ENCODE measurements around the gene RAPGEF1. TPM values are rescaled to one million over a fixed set of nuclear protein-coding genes. Genes with fewer than 3 reads are reported as not detected.

RAPGEF1 gene
- total and polyA plus RNA-seq, 2 donors (not counting 1 experiment from before 2014, with no cell fraction given), result 33.3 to 42.8 TPM

- H3K79me2 ChIP-seq (ENCODE audit: control insufficient read depth, insufficient read depth, low read length), result no peaks in the 10 kb centered on the region
- no peaks in the 10 kb centered on the region for H3K36me3 ChIP-seq (ENCODE audit: control insufficient read depth, insufficient read depth, low read length)
- H2AFZ ChIP-seq (ENCODE audit: low read length), result no peak overlapping the region
- TF ChIP-seq EZH2 (IDR thresholded peaks at IDR 0.05; ENCODE audit: low read length, missing control alignments) (no peak), CTCF (conservative IDR thresholded peaks at IDR 0.05 in 1 of 2, IDR thresholded peaks at IDR 0.05 in 1 of 2; ENCODE audit: low read depth in 1 of 2, low read length in 2 of 2) (no peak)
- H3K9ac ChIP-seq (ENCODE audit: insufficient read depth, low read length), result no peak overlapping the region
- H4K20me1 ChIP-seq (ENCODE audit: control insufficient read depth, extremely low read depth, insufficient read depth, low read length), result no peaks in the 10 kb centered on the region
- H3K9me3 ChIP-seq (ENCODE audit: control insufficient read depth, insufficient read depth, low read depth, low read length), result no peaks in the 10 kb centered on the region
- no peak overlapping the region for H3K4me3 ChIP-seq (replicated peaks in 1 of 4; ENCODE audit: control extremely low read depth in 1 of 4, insufficient read depth in 1 of 4, low read depth in 3 of 4, low read length in 4 of 4)
- H3K27ac ChIP-seq (ENCODE audit: insufficient read depth, low read length), result no peak overlapping the region
- no peak for DNase-seq (ENCODE audit: low read depth in 2 of 2)
- no peaks in the 10 kb centered on the region for H3K4me1 ChIP-seq (ENCODE audit: control insufficient read depth, extremely low read depth, insufficient read depth, low read length)
- peaks cover 13% of the 10 kb centered on the region for H3K27me3 ChIP-seq (ENCODE audit: control insufficient read depth, insufficient read depth, low read length)
- H3K4me2 ChIP-seq (ENCODE audit: extremely low read depth, insufficient read depth, low read length), result no peak overlapping the region
These were observed 45.0 kb upstream of the RAPGEF1 start for GRCh38 chr9:131784748-131785501.

- H4K20me1 ChIP-seq (ENCODE audit: control insufficient read depth, extremely low read depth, insufficient read depth, low read length), result no peaks in the 10 kb centered on the region
- no peak overlapping the region for H2AFZ ChIP-seq (ENCODE audit: low read length)
- H3K9me3 ChIP-seq (ENCODE audit: control insufficient read depth, insufficient read depth, low read depth, low read length), result no peaks in the 10 kb centered on the region
- no peak overlapping the region for H3K4me3 ChIP-seq (replicated peaks in 1 of 4; ENCODE audit: control extremely low read depth in 1 of 4, insufficient read depth in 1 of 4, low read depth in 3 of 4, low read length in 4 of 4)
- H3K27me3 ChIP-seq (ENCODE audit: control insufficient read depth, insufficient read depth, low read length), result peaks cover 4% of the 10 kb centered on the region
- H3K36me3 ChIP-seq (ENCODE audit: control insufficient read depth, insufficient read depth, low read length), result no peaks in the 10 kb centered on the region
- peak in 1 of 2 donors; percentile 11 for DNase-seq (ENCODE audit: low read depth in 2 of 2)
- H3K27ac ChIP-seq (ENCODE audit: insufficient read depth, low read length), result no peak overlapping the region
- H3K9ac ChIP-seq (ENCODE audit: insufficient read depth, low read length), result no peak overlapping the region
- no peak overlapping the region for H3K4me2 ChIP-seq (ENCODE audit: extremely low read depth, insufficient read depth, low read length)
- H3K79me2 ChIP-seq (ENCODE audit: control insufficient read depth, insufficient read depth, low read length), result no peaks in the 10 kb centered on the region
- TF ChIP-seq CTCF (conservative IDR thresholded peaks at IDR 0.05 in 1 of 2, IDR thresholded peaks at IDR 0.05 in 1 of 2; ENCODE audit: low read depth in 1 of 2, low read length in 2 of 2), result no peak
- TF ChIP-seq EZH2 (IDR thresholded peaks at IDR 0.05; ENCODE audit: low read length, missing control alignments), result no peak
- H3K4me1 ChIP-seq (ENCODE audit: control insufficient read depth, extremely low read depth, insufficient read depth, low read length), result no peaks in the 10 kb centered on the region
These were observed 41.2 kb upstream of the RAPGEF1 start for GRCh38 chr9:131781069-131781468.

GRCh38 chr9:131776473-131776872 is 36.6 kb upstream of the RAPGEF1 start:
- TF ChIP-seq CTCF (conservative IDR thresholded peaks at IDR 0.05 in 1 of 2, IDR thresholded peaks at IDR 0.05 in 1 of 2; ENCODE audit: low read depth in 1 of 2, low read length in 2 of 2) (no peak), EZH2 (IDR thresholded peaks at IDR 0.05; ENCODE audit: low read length, missing control alignments) (no peak)
- Histone ChIP-seq H3K36me3 (ENCODE audit: control insufficient read depth, insufficient read depth, low read length) (no peaks in the 10 kb centered on the region), H3K27me3 (ENCODE audit: control insufficient read depth, insufficient read depth, low read length) (peaks cover 2% of the 10 kb centered on the region), H3K9ac (ENCODE audit: insufficient read depth, low read length) (no peak overlapping the region), H4K20me1 (ENCODE audit: control insufficient read depth, extremely low read depth, insufficient read depth, low read length) (no peaks in the 10 kb centered on the region), H2AFZ (ENCODE audit: low read length) (no peak overlapping the region), H3K4me3 (replicated peaks in 1 of 4; ENCODE audit: control extremely low read depth in 1 of 4, insufficient read depth in 1 of 4, low read depth in 3 of 4, low read length in 4 of 4) (no peak overlapping the region), H3K4me1 (ENCODE audit: control insufficient read depth, extremely low read depth, insufficient read depth, low read length) (no peaks in the 10 kb centered on the region), H3K79me2 (ENCODE audit: control insufficient read depth, insufficient read depth, low read length) (no peaks in the 10 kb centered on the region), H3K9me3 (ENCODE audit: control insufficient read depth, insufficient read depth, low read depth, low read length) (no peaks in the 10 kb centered on the region), H3K27ac (ENCODE audit: insufficient read depth, low read length) (no peak overlapping the region), H3K4me2 (ENCODE audit: extremely low read depth, insufficient read depth, low read length) (no peak overlapping the region)
- peak; percentile 35 to 44 for DNase-seq (ENCODE audit: low read depth in 2 of 2)

Measured in fibroblast of lung (primary cell).